GF-D8 (cell line): ENCODE data around the gene PAX6.

Source experiments
- DNase-seq: peaks from one replicate; lab custom pipeline; 2025; lab: John Stamatoyannopoulos, UW

The PAX6 gene

DNA sequence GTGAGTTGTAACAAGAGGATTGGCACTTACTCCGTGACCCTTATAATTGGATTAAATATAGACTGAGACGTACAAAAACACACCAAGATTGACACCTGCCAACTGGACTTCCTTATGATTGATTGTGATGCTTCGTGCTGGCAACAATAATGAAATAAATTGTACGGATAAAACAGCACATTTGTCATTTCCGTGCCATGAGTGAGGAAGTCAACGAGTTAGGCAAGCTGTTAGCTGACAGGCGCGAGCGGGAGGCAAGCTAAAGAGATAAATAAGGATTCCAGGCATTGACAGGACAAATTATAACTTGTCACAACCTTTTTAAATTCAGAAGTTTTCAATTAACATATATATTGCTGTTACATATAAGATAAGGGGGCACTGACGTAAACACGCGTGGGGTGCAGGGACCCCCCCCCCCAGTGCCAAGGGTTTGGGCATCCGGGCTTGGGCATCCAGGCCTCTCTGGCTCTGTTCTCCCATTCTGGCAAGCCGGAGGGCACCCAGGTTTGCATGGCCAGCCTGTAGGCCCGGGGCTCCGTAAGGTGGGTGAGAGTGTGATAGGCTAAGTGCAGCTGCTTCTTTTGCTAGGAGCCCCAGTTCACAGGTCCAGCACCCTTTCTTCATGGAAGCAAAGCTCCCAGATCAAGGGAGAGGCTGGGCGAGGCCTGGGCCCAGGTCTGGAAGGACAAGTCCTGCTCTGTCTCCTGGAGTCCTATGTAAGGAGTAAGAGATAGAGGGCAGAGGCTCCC is 11.2 kb upstream of the PAX6 start:
- DNase-seq: no peak

DNA sequence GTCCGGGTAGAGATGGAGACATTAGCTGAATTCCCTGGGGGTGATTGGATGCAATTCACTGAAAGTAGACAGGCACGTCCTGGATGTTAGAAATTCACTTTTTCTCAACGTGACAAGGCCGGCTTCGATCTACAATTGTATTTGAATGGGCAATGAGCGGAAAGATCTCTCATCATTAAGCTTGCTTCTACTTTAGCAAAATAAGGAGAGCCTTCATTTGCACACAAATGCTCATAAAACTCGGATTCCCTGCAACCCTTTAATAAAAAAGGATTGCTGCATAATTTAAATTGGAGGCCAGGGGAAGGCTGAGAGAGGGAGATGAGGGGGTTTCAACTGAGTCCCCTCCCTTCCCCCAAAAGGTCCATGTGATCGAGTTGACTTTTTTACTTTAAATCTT is 10.6 kb upstream of the PAX6 start:
- DNase-seq: no peak

DNA sequence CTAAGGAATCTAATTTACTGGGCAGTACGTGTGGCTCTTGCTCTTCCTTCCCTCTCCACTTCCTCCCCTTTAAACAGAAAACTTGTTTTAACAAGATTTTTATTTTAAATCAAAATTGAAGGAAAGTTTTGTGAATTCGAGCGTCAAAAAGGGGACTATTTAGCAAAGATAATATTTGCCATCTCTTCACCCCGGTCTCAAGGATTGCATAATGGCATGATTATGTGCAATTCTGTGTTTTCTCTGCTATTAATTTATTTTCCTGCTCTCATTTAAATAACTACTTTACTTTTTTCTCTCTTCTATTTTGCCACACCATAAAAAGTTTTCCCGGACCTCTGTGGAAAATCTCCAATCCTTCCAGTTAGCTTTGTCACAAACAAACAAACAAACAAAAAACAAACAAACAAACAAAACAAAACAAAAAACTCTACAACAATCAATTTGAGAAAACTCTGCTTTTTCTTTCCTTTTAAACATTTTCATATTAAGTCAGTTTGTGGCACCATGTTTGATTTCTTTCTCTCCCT is 10.2 kb upstream of the PAX6 start:
- no peak for DNase-seq

DNA sequence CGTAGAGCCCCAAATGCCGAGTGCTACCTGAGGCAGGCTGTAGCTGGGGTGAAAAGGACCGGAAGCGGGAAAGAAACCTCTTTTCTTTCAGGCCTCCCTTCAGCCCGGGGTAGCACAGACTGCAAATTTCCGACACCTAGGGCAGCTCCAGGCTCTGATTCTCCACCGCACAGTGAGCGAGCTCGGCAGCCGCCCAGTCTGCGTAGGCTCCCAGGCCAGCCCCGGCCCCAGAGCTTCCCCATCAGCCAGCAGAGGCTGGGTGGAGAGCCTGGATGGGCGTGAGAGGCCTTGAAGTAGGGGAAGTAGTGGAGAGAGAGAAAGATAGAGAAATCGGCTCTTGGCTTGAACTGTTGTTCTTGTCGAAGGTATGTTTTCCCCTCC is 9.3 kb upstream of the PAX6 start:
- DNase-seq: no peak

DNA sequence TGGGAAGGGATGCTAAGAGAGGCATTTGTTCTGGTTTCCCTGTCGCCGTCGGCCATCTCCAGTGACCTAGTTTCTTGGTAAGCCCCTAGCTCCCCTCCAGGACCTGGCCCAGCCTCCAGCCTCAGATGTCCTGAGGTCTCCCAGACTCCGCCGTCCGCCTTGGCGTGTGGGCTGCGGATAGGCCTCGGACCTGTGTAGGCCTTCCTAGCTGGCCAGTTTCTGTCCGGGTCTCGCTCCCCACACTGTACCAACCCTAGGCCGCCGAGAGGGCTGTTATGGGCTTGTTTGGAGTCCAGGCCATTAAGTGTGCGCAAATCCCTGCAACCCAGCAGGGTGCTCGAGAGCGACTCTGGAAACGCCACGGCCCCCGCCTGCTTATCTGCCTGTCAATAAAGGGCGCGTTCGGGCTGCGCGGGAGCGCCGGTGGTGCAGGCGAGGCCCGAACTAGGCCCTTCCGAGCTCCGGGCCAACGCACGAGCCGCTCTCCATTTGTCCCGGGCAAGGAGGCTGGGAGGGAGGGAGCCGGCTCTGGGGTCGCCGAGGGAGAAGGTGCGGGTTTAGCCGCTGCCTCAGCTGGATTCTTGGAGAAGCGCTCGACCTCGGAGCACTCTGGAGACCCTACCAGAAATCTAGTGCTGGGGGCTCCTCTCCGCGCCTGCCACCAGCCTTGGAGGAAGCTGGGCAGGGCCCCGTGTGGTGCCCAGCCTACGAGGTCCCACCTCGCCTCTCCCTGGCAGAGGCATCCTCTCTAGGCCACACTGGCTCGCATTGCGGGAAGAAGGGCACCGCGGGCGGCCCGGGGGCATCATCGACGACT is 8.7 kb upstream of the PAX6 start:
- no peak for DNase-seq

DNA sequence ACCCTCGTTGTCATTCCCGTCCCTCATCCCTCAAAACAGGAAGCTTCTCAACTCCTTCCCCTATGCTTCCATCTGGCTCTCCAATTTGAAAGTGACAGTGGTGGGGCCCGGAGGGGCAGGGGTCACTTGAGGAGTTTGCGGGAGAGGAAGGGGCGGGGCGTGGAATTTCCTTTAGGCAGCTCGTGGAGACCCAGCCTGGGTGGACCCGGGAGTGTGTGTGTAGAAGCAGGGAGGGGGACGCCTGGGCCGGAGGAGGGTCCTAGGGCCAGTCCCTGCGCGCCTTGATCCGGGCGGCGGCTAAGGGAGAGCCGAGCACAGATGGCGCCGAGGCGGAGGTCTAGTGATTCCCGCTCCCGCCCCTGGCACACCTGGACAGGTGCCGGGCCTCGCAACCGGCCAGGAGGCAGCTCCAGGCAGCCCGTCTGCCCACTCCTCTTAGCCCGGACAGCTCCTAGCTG is 7.8 kb upstream of the PAX6 start:
- DNase-seq: no peak

DNA sequence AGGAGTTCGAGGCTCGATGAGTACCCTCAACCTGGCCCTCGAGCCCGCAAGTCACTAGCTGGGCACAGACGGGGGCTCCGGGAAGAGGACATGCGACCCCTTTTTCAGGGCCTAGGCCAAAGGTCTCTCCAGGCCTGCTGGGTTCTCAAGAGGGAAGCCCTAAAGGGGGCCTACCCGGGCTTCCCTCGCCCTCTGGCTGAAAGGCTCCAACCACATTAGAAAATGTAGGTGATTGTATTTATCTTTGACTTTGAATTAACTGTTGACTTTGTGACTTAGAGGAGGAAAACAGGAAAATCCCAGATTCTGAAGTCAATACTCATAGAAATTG is 7.3 kb upstream of the PAX6 start:
- DNase-seq: no peak

DNA sequence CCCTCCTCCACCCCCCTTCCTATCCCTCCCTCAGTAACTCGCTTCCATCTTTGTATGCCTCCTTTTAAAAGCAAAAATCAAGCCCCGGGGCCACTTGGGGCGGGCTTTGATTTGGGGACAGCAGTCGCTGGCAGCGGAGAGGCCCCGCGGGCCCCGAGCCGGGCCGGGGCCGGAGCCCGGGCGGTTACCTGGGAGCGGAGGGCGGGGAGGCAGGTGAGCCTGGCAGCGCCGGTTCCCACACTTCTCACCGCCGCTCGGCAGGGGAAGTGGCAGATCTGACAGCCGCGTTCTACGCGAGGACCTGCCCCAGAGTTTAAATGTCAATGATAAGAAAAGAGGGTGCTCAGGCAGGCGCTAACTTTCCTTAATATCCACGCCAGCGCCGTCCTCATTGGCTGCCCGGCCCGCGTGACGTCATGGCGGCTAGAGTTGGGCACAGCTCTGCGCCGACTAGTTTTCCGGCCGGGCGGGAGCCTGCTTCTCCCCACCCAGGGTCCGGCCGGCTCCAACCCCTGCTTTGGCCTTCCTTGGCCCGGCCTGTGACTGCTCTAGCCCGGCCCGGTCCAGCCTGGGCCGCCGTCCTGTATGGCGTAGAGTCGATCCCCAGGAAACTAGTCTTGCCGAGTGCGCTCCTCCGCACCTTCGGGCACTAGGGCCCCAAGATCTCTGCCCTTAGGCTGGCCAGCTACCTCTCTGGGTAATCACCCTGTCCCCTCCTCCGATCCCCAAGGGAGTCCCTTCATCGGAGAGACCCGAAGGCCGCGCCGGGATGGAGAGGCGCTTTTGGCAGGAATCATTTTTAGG is 6.7 kb upstream of the PAX6 start:
- DNase-seq: no peak

DNA sequence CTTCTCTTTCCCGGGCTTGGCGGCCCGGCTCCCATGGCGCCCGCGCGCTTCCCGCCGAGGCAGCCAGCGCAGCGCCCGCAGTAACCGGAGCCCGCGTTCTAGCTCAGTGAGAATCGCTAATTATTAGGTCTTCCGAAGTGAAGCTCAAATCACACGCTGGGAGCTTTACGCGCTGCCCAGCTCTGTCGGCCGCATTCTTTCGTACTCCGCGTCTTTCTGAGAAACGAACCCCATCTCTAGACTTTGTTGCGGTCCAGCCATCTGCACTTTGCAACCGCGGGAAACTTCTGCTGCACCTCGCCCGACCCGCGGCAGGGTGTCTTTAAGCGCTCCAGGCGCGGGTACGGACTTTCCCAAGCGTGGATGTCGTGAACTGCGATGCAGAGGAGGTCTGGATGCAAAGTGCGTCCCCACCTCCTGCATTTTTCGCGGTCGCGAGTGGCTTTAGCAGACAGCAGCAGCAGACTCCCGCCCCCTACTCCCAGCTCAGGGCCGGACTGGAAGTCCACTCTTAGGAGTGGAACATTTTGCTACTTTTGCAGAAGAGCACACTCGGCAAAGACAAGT is 6.0 kb upstream of the PAX6 start:
- DNase-seq: no peak

DNA sequence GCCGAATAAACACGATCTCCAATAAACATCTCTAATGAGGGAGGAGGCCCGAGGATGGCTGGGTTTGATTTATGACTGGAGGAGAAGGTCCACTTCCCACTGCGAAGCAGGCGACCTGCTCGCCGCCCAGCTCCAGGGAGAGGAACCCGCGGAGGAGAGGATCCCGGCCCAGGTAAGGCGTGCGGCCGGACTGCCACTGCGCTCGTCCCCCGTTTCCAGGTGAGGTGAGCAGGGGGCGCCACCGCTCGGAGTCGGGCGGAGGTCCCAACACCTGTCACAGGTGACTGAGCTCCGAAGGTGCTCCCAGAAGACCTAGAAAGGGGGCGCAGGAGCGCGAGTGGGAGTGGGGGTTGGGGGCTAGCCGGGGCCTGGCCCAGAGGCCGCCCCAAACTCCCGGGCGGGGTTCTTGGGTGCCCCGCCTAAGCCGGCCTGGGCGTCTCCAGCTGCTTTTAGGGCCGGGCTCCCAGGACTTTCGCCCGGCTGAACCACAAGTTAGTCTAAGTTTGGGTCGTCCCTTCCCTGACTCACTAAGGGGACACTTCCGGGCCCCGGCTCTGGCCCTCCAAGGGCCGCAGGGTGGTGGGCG is 5.4 kb upstream of the PAX6 start:
- DNase-seq: no peak

DNA sequence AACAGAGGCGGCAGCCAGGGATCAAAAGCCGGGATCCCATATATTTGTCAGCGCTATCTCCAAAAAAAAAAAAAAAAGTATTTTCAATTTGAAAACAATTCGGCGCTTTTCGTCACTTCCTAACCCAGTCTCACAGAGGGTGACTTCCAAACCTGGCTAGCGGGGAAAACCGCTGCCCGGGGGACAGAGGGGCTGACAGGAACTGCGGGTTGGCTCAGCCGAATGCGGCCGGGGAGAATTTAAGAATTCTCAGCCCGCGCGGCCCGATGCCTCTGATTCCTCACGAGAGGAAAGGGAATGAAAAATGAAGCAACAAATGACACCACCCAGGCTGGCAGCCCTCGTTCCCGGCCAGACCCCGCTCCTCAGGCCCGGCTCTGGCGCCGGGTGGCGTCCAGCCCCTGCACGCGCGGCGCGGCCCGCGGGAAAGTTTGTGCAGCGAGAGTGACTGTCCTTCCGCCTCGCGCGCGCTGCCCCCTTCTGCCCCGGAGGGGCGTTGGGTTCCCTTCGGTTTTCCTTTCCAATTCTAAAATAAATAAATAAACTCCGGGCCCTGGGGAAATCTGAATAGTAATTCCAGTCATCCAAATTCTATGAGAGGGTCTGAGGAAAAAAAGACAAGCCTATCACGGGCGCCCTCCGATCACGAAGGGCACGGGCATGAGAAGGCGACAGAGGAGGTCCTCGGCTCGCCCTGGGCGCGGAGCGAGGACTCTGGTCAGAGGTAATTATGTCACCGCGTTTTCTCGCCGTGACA is 4.8 kb upstream of the PAX6 start:
- DNase-seq: no peak

DNA sequence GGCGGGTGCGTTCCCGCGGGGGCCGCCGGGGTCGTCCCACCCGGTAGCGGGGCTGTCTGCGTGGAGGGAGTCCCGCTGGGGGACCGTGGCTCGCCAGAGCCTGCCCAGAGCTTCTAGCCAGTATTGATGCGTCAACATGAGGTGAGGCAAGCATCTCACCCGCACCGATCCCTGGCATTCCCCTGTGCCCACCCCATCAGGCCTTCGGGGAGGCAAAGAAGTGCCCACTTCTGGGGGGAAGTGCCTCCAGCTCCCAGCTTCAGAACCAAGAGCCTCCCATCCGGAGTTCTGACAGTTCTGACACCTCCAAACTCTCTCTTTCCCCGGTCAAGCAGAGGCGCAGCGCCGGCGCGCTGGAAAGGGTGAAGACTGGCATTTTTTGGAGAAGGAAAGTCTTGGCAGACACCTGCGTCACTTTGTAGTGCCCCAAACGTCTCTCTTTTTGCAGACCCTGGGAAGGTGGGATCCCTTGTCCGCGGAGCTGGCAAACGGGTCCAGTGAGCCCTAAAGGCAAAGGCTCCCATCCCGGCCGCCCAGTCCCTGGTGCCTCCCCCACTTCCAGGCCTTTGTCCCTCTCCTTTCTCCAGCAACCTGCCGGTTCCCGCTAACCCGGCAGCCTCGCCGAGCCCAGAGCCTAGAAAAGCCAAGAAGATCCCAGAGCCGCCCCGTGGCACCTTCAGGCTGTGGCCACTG is 3.2 kb upstream of the PAX6 start:
- no peak for DNase-seq

DNA sequence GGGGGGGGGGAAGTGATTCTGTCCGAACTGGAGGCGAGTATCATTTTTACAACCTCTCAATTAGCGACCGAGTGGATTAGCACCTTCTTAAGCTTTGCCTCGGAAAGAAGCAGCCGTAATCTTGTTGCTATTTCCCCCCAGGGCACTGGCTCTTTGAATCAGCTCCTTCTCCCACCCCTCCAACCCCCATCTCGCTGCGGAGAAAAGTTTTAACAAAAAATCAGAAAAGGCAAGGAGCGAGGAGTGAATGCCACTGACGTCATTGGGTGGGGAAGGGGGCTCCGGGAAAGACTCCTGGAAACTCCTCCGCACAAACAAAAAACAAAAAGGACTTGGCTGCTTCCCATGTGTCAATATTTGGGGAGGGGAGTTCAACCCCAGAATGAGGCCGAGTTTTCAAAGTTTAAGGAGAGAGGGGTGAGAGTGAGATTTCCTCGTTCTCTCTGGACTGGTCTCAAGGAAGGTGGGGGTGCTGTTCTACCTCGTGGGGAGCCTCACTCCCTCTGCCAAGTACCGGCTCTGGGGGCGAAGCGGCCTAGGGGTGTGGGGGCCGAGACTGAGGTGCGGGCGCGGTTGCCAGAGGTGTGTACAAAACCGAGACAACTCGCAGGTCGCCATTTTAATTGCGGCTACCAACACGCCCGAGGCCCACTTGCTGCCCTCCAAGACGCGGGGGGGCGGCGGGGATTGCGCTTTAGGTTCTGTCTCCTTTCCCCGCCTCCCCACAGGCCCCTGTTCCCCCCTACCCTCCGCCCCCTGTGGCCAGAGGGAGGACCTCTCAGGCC is 2.5 kb upstream of the PAX6 start:
- DNase-seq: no peak

DNA sequence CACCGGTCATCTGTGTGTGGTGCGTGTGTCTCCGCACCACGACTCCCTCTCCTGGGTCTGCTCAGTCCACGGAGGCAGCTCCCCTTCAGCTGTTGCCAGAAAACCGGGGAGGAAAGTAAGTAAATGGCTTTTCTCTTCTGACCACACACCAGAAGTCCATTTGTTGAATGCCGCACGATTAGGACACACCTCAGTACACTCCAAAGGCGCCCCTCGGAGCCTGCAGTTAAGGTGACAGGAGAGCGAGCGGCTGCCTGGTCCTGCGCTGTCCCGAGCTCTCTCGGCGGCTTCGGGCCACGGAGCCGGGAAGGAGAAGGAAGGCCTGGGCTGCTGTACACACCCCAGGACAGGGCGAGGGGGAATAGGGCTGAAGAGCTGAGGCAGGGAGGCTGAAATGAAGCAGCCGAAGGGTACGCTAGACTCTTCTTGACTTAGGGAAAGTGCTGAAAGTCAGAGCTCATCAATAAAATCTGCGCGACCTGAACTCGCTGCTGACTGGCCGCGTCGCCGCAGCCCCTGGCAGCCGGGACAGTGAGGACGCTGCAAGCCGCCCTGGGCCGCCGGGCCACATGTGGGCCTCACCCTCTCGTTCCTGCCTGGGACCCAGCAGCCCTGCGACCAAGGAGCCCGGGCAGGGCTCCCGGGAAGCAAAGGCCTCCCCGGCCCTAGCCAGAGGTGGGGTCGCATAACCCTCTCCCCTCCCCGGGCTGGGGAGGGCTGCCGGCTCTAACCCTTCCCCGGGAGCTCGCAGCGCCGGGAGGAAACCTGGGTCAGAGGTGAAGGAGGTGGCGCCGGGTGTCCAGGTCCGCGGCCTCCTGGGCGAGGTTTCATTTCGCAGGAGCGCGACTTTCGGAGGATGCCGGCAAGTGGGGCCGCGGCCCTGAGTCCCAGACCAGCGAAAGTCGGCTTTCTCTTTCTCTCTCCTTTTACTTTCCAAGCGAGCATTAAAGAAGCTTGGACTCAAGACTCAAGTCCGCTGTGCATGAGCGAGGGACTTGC is 1.6 kb upstream of the PAX6 start:
- no peak for DNase-seq

DNA sequence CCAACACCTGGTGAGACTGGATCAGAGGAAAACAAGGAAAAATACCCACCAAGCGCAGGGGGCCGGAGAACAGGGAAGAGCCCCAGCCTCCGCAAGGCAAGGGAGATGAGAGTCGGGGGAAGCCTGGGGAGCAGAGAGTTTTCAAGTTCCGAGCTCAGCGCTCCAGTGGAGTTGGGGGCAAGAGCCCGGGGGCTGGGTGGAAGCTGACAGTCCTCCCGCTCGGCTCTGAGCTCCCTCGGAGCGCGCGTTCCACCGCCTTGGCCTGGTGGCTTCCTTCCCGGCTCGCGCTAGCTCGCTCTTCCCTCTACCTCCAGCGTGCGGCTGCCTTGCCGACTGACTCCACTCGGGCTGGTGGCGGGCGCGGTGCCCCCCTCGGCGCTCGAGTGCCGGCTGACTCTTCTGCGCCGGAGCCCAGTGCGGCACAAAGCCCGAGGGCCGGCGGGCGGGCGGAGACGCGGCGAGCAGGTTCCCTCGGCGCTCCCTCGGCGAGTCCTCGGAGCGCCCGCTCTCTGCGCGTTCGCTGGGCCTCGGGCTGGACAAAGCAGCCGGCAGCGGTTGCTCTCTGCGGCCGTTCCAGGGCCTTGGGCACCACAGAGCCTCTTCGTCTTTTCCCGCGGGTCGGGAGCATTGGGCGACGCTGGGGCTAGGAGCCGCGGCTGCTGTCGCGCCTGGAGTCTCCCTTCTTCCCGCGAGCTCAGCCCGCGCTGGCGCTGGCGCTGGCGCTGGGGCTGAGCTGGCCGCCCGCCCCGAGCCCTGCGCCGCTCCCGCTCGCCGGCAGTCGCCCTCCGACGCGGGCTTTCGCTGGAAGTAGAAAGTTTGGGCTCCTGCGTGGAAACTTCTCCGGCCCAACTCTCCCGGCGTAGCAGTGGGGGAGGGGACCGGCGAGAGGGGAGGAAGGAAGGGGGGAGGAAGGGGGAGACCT is 1.0 kb downstream of the PAX6 start:
- DNase-seq: no peak

DNA sequence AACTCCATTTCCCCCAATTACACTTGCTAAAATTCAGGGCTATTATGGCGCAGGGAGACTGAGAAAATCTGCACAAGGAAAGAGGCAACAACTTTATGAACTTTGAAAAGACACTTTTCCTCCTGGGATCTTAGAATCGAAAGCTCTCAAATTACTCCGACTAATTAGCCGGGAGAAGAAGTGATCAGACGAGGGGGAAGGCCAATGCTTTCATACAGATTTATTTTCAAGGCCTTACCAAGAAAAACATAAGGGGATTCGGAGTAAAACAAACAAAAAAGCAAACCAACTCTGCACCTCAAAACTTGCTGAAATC is 1.6 kb downstream of the PAX6 start:
- DNase-seq: no peak

DNA sequence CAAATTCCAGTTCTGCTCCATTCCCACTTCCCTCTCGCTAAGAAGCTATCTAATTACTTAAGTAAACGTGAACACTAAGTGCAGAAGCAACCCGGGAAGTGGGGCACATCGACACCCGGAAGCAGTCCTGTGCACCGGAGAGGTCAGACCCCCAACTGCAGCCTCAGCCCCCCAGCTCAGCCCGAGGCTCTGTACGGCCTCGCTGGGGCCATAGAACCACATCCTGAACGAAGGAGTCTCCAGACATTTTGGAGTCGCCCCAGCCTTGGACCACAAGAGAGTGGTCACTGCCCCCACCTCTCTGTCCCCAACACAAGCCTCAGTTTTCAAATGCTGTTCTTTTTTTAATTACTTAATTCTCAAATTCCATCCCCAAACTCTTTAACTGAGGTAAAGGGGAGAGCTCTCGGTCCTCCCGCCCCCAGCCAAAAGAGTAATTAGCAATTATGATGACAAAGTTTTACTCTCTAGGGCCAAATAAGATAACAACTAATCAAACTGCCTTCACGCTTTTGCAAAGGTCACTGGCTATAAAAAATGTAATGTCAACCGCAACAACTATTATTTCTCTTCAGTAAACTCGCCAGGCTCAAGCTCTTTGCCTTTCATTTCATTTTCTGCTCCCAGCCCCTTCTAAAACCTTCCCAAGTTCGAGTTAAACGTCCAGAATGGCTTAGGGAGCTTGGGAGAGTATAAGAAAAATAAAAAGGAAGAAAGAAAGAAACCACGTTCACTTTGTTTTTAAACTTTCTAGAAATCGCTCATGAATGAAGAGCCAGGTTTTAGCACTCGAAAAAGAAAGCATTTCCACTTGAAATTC is 2.2 kb downstream of the PAX6 start:
- DNase-seq: no peak
